Spleen (tissue), 11 donors: Measurements from ENCODE around the gene PAPPA. TPM values are rescaled to one million over a fixed set of nuclear protein-coding genes. Genes with fewer than 3 reads are reported as not detected.

ENCODE experiments used
- DNase-seq: peaks from one replicate; pipeline ENCODE4 v3.0.0-alpha.2; 2020
- H3K27ac ChIP-seq, 8 donors: fragments of 200-600 bp; sonication (generic) in 7 of 8; 1 replicate in 4 of 8; 2 replicates in 4 of 8; pipeline versions ENCODE4 v1.5.0 to v1.8.0; 2016 to 2021; ENCODE audit warnings: inconsistent platforms in 4 of 8, mild to moderate bottlenecking in 4 of 8, moderate library complexity in 1 of 8
- H3K27me3 ChIP-seq, 7 donors: fragments of 200-600 bp; sonication (generic) in 6 of 7; replicated peaks in 1 of 7; 1 replicate in 4 of 7; 2 replicates in 3 of 7; pipeline versions ENCODE4 v1.5.0 to v1.8.0; 2016 to 2021; ENCODE audit warnings: inconsistent platforms in 3 of 7, mild to moderate bottlenecking in 1 of 7
- H3K36me3 ChIP-seq, 6 donors: fragments of 200-600 bp; sonication (generic) in 5 of 6; 1 replicate in 4 of 6; 2 replicates in 2 of 6; pipeline versions ENCODE4 v1.5.0 to v1.8.0; 2016 to 2021; ENCODE audit warnings: inconsistent platforms in 2 of 6
- H3K4me1 ChIP-seq, 6 donors: fragments of 200-600 bp; sonication (generic) in 5 of 6; 1 replicate in 3 of 6; 2 replicates in 3 of 6; pipeline versions ENCODE4 v1.5.0 to v1.8.0; 2016 to 2021; ENCODE audit warnings: inconsistent platforms in 3 of 6
- H3K4me3 ChIP-seq, 8 donors: fragments of 200-600 bp; sonication (generic) in 7 of 8; 1 replicate in 4 of 8; 2 replicates in 4 of 8; pipeline versions ENCODE4 v1.5.0 to v1.8.0; 2016 to 2021; ENCODE audit warnings: inconsistent platforms in 4 of 8, mild to moderate bottlenecking in 4 of 8, moderate library complexity in 2 of 8
- H3K9me3 ChIP-seq, 8 donors: fragments of 200-600 bp; sonication (generic) in 7 of 8; 1 replicate in 4 of 8; 2 replicates in 4 of 8; pipeline versions ENCODE4 v1.5.0 to v1.8.0; 2016 to 2021; ENCODE audit warnings: inconsistent platforms in 4 of 8
- CTCF ChIP-seq, 11 experiments: fragments of 200-600 bp in 7 of 11; fragments of 450-650 bp in 4 of 11; sonication (generic) in 4 of 11; IDR thresholded peaks in 8 of 11; conservative IDR thresholded peaks in 3 of 11; 1 replicate in 7 of 11; 2 replicates in 4 of 11; pipeline versions ENCODE4 v1.4.0 to v1.8.0; 2016 to 2021; ENCODE audit warnings: antibody characterized with exemption in 11 of 11, inconsistent platforms in 4 of 11, mild to moderate bottlenecking in 1 of 11
- POLR2A ChIP-seq, 3 donors: fragments of 450-650 bp; IDR thresholded peaks; one replicate each; pipeline ENCODE4 v1.5.1; 2017; ENCODE audit warnings: antibody characterized with exemption in 3 of 3, mild to moderate bottlenecking in 1 of 3
- POLR2AphosphoS5 ChIP-seq, 3 donors: sonication (generic); formaldehyde crosslinking; IDR thresholded peaks; one replicate each; pipeline ENCODE4 v1.5.1; 2017; ENCODE audit warnings: antibody characterized with exemption in 3 of 3
- WGBS, 5 donors: extraction: QIAGEN DNeasy Blood & Tissue Kit in 3 of 5; methylation state at CpG; one replicate each; pipeline versions ENCODE4 v1.1.5 to v1.1.7; 2013 to 2018; 5-methylcytosine and 5-hydroxymethylcytosine counted together
- intact Hi-C: fragments of 100-400 bp; cut with DNase I; formaldehyde crosslinking; loops from one replicate; pipeline ENCODE4 v1.15.0; 2023; ENCODE audit warnings: low total_unique reads
- polyA plus RNA-seq, 3 donors: library from polyadenylated mRNA; stranded (reverse); fragments of 200-250 nt; gene quantifications; one replicate each; pipeline ENCODE4 v1.2.1, GENCODE V29; 2013
- total RNA-seq, 7 donors: library from RNA; depleted of rRNA in 3 of 7; stranded (reverse); fragments of >200 nt in 3 of 7; fragmentation: NEBNext Ultra II Directional in 4 of 7; extraction: Animal tissue kit (Norgen Biotek cat#: 25700) in 4 of 7; gene quantifications; one replicate each; pipeline versions ENCODE4 v1.1.0 to v1.2.1, GENCODE V29; 2016 to 2021
- donor health status: healthy with polysubstance abuse.
- donor health status: DM: no; HTN: no; CAD: no; lungs with moderate emphysema.
- donor health status: DM: no; HTN: no; CAD: no.
- donor health status: Bipolar disorder and iron deficiency.
- donor health status: healthy.
- donor health status: DM: no; HTN: no; CAD: no.
- donor health status: DM: yes; HTN: yes; CAD: no.

Gene PAPPA
- total and polyA plus RNA-seq, 10 donors, result 0.13 to 1.4 (median 0.45) TPM

- TF ChIP-seq POLR2AphosphoS5 (IDR thresholded peaks at IDR 0.05) (no peak), POLR2A (IDR thresholded peaks at IDR 0.05) (no peak), CTCF (IDR thresholded peaks at IDR 0.05 in 8 of 11, conservative IDR thresholded peaks at IDR 0.05 in 3 of 11) (no peak)
- Histone ChIP-seq H3K4me1 (no peaks in the 10 kb centered on the region), H3K36me3 (no peaks in the 10 kb centered on the region), H3K27ac (no peak overlapping the region), H3K9me3 (no peaks in the 10 kb centered on the region), H3K4me3 (no peak overlapping the region), H3K27me3 (no peaks in the 10 kb centered on the region)
- DNase-seq, result no peak
- intact Hi-C loops, result no loop called here
Measured at GRCh38 chr9:116372081-116372673, 218.6 kb downstream of the PAPPA start.

DNA sequence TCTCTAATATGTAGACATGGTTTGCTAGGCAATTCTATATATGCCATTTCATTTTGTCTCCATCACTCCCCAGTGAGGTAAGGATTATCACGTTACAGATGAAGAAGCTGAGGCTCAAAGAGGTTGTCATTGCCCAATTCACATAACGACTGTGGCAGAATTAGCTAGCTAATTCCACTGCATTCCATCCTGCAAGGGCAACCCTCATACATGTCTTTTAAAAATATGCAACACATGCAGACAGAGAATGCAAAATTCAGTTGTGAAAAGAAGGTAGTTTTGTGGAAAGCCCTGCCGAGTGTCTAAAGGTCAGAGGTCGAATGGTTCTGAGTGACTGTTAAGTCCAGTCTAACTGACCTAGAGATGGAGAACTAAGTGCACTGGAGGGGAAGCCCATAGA lies 219.2 kb downstream of the PAPPA start:
- WGBS, 5 donors, result 75 to 92% (median 80%) methylated on average over 4 of the region's 4 CpGs
- H3K4me3 ChIP-seq, result no peak overlapping the region
- intact Hi-C loops, result no loop called here

GRCh38 chr9:116377179-116377798 lies 223.7 kb downstream of the PAPPA start:
- no peak for DNase-seq
- H3K36me3 ChIP-seq, result no peaks in the 10 kb centered on the region
- TF ChIP-seq POLR2A (IDR thresholded peaks at IDR 0.05) (no peak), CTCF (IDR thresholded peaks at IDR 0.05 in 8 of 11, conservative IDR thresholded peaks at IDR 0.05 in 3 of 11) (no peak), POLR2AphosphoS5 (IDR thresholded peaks at IDR 0.05) (no peak)
- no peak overlapping the region for H3K4me3 ChIP-seq
- no peaks in the 10 kb centered on the region for H3K4me1 ChIP-seq
- H3K27me3 ChIP-seq, result no peaks in the 10 kb centered on the region
- WGBS, 5 donors, result 74 to 80% (median 77%) methylated on average over 8 of the region's 8 CpGs
- no peak overlapping the region for H3K27ac ChIP-seq
- intact Hi-C loops, result no loop called here
- no peaks in the 10 kb centered on the region for H3K9me3 ChIP-seq

More for the DNA sequence above, 219.2 kb downstream of the PAPPA start:
- TF ChIP-seq POLR2A (IDR thresholded peaks at IDR 0.05) (no peak), POLR2AphosphoS5 (IDR thresholded peaks at IDR 0.05) (no peak), CTCF (IDR thresholded peaks at IDR 0.05 in 8 of 11, conservative IDR thresholded peaks at IDR 0.05 in 3 of 11) (no peak)
- Histone ChIP-seq H3K9me3 (no peaks in the 10 kb centered on the region), H3K4me1 (no peaks in the 10 kb centered on the region), H3K27me3 (no peaks in the 10 kb centered on the region), H3K36me3 (no peaks in the 10 kb centered on the region), H3K27ac (no peak overlapping the region)
- no peak for DNase-seq

DNA sequence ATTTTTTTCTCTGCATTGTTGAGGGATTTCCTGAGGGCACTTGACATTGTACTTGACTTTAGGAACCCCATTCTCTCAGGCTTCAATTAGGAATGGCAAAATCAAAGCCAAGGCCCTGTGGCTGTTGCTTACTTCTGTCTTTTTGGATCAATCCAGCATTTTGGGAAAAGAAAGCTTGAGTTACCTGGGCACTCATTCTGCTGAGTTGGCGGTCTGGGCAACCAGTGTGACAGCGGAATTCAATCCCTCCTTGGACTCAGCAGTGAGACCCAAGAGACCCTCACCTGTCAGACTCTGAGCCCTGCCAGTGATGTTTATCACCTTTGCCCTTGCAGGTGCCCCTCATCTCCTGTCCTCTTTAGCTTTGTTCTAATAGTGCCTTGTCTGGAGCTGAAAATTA lies 225.3 kb downstream of the PAPPA start:
- WGBS, 5 donors, result 92 to 100% (median 94%) methylated on average over 2 of the region's 2 CpGs
- no peak for TF ChIP-seq CTCF (IDR thresholded peaks at IDR 0.05 in 8 of 11, conservative IDR thresholded peaks at IDR 0.05 in 3 of 11)
- TF ChIP-seq POLR2AphosphoS5 (IDR thresholded peaks at IDR 0.05), result no peak
- no peak for TF ChIP-seq POLR2A (IDR thresholded peaks at IDR 0.05)
- DNase-seq, result no peak

More for the DNA sequence above, 225.3 kb downstream of the PAPPA start:
- H3K4me3 ChIP-seq, result no peak overlapping the region
- no peaks in the 10 kb centered on the region for H3K4me1 ChIP-seq
- H3K36me3 ChIP-seq, result no peaks in the 10 kb centered on the region
- H3K27ac ChIP-seq, result no peak overlapping the region
- no peaks in the 10 kb centered on the region for H3K27me3 ChIP-seq
- H3K9me3 ChIP-seq, result no peaks in the 10 kb centered on the region
- intact Hi-C loops, result no loop called here
